Activated naive CD8-positive, alpha-beta T cell treated with anti-CD3 and anti-CD28 coated beads for 36 hours (primary cell): Measurements from ENCODE around the gene ADAMTS13. TPM values are rescaled to one million over a fixed set of nuclear protein-coding genes. Genes with fewer than 3 reads are reported as not detected.

Experiments used
- DNase-seq: peaks from one replicate; pipeline ENCODE4 v3.0.0; 2021
- H3K27ac Mint-ChIP-seq: one replicate; pipeline ENCODE4 v1.8.0; 2022; ENCODE audit warnings: mild to moderate bottlenecking, moderate library complexity, mixed read lengths
- H3K27me3 Mint-ChIP-seq: one replicate; pipeline ENCODE4 v1.8.0; 2022; ENCODE audit warnings: mild to moderate bottlenecking, mixed read lengths
- H3K36me3 Mint-ChIP-seq: one replicate; pipeline ENCODE4 v1.8.0; 2021; ENCODE audit warnings: mild to moderate bottlenecking, mixed read lengths
- H3K4me1 Mint-ChIP-seq: one replicate; pipeline ENCODE4 v1.8.0; 2021; ENCODE audit warnings: mixed read lengths
- H3K4me3 Mint-ChIP-seq: one replicate; pipeline ENCODE4 v1.8.0; 2022; ENCODE audit warnings: mild to moderate bottlenecking, moderate library complexity, mixed read lengths
- H3K9me3 Mint-ChIP-seq: one replicate; pipeline ENCODE4 v1.8.0; 2022; ENCODE audit warnings: mixed read lengths
- total RNA-seq, 2 experiments: library from RNA; stranded (reverse); gene quantifications; one replicate each; pipeline ENCODE4 v1.2.3, GENCODE V29; 2021

Gene ADAMTS13
- total RNA-seq, 2 experiments from 2014 or later, result 1.0 to 1.5 TPM

- no peak for DNase-seq
- Mint-ChIP-seq H3K4me3 (no peak overlapping the region), H3K27ac (no peak overlapping the region), H3K4me1 (no peaks in the 10 kb centered on the region), H3K36me3 (peaks cover 3% of the 10 kb centered on the region), H3K9me3 (peaks cover 18% of the 10 kb centered on the region), H3K27me3 (no peaks in the 10 kb centered on the region)
Observed at GRCh38 chr9:133499892-133500270, 77.7 kb downstream of the ADAMTS13 start.

- no peak overlapping the region for H3K4me3 Mint-ChIP-seq
- no peaks in the 10 kb centered on the region for H3K27me3 Mint-ChIP-seq
- DNase-seq, result no peak
- no peaks in the 10 kb centered on the region for H3K4me1 Mint-ChIP-seq
- peaks cover 18% of the 10 kb centered on the region for H3K9me3 Mint-ChIP-seq
- no peak overlapping the region for H3K27ac Mint-ChIP-seq
- peaks cover 3% of the 10 kb centered on the region for H3K36me3 Mint-ChIP-seq
Observed at GRCh38 chr9:133502112-133502511, 79.9 kb downstream of the ADAMTS13 start.

DNA sequence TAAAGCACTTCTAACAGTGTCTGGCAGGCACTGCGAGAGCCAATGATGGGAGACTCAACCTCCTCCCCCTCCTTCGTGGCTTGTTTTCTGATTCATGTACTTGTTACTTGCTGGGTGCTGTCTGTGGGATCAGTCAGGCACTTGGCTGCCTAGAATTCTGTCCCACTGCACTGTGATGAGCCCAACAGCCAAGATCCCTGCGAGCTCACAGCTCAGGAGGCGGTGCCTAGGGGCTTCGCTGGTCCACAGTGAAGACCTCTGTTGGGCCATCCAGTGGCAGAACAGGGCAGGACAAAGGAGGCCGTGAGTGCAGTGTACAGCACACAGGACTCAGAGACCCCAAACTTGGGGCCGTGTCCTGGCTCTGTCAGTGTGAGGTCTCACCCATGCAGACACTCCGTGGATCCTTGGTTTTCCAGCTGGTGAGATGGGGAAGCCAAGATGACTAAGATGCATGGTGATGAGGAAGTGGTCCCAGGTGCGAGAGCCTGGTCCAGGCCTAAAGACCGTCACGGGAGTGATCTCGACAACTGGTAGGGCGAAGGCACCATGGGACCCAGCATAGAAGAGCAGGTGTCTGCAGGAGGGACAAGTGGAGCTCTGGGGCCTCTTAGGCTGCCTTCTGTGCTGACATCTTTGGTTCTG, 83.1 kb downstream of the ADAMTS13 start:
- DNase-seq, result no peak
- peaks cover 11% of the 10 kb centered on the region for H3K4me1 Mint-ChIP-seq
- peaks cover 18% of the 10 kb centered on the region for H3K9me3 Mint-ChIP-seq
- no peaks in the 10 kb centered on the region for H3K27me3 Mint-ChIP-seq
- H3K36me3 Mint-ChIP-seq, result peaks cover 3% of the 10 kb centered on the region
- no peak overlapping the region for H3K4me3 Mint-ChIP-seq
- H3K27ac Mint-ChIP-seq, result no peak overlapping the region

GRCh38 chr9:133505901-133506652, 83.9 kb downstream of the ADAMTS13 start:
- Mint-ChIP-seq H3K9me3 (peaks cover 17% of the 10 kb centered on the region), H3K4me1 (peaks cover 11% of the 10 kb centered on the region), H3K27ac (no peak overlapping the region), H3K36me3 (peaks cover 3% of the 10 kb centered on the region), H3K4me3 (no peak overlapping the region), H3K27me3 (no peaks in the 10 kb centered on the region)
- no peak for DNase-seq

DNA sequence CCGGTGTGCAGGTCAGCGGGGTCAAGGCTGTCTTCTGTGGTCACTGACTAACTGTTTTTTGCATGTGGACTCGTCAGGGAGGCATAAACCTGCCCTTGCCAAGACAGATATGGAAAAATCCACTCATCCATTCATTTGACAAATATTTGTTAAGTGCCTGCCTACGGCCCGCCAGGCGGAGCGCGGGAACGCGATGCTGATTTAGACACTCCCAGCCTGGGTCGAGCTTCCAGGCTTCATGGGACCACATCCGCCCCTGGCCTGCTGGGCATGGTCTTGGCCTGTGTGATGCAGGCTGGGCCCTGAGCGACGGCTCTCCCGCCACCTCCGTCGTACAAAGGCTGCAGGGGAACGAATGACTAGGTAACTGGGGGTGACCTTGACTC, 84.5 kb downstream of the ADAMTS13 start:
- DNase-seq, result no peak
- peaks cover 11% of the 10 kb centered on the region for H3K4me1 Mint-ChIP-seq
- H3K36me3 Mint-ChIP-seq, result peaks cover 3% of the 10 kb centered on the region
- no peak overlapping the region for H3K27ac Mint-ChIP-seq
- peaks cover 11% of the 10 kb centered on the region for H3K9me3 Mint-ChIP-seq
- no peaks in the 10 kb centered on the region for H3K27me3 Mint-ChIP-seq
- no peak overlapping the region for H3K4me3 Mint-ChIP-seq

- H3K36me3 Mint-ChIP-seq, result peaks cover under 1% of the 10 kb centered on the region
- H3K4me1 Mint-ChIP-seq, result peaks cover 11% of the 10 kb centered on the region
- no peak overlapping the region for H3K27ac Mint-ChIP-seq
- no peak for DNase-seq
- H3K4me3 Mint-ChIP-seq, result no peak overlapping the region
- H3K9me3 Mint-ChIP-seq, result peaks cover 3% of the 10 kb centered on the region
- no peaks in the 10 kb centered on the region for H3K27me3 Mint-ChIP-seq
Observed at GRCh38 chr9:133507246-133507965, 85.2 kb downstream of the ADAMTS13 start.

- H3K4me3 Mint-ChIP-seq, result no peak overlapping the region
- no peaks in the 10 kb centered on the region for H3K9me3 Mint-ChIP-seq
- no peak for DNase-seq
- H3K36me3 Mint-ChIP-seq, result no peaks in the 10 kb centered on the region
- no peak overlapping the region for H3K27ac Mint-ChIP-seq
- H3K27me3 Mint-ChIP-seq, result no peaks in the 10 kb centered on the region
- H3K4me1 Mint-ChIP-seq, result peaks cover 11% of the 10 kb centered on the region
Observed at GRCh38 chr9:133508046-133508445, 85.9 kb downstream of the ADAMTS13 start.

Other genes with a start within 250 kb of the ADAMTS13 start
- not detected for gene OBP2B, start 213.1 kb upstream of the ADAMTS13 start, total RNA-seq
- not detected for gene ABO, start 147.2 kb upstream of the ADAMTS13 start, total RNA-seq
- gene SURF6, start 86.2 kb upstream of the ADAMTS13 start, total RNA-seq, result 10 to 100 TPM; 31.8 to 33.0 TPM
- 10 to 100 TPM; 42.3 to 45.2 TPM for gene MED22, start 74.2 kb upstream of the ADAMTS13 start, total RNA-seq
- 1,000 to 10,000 TPM; 3,142 to 3,195 TPM for gene RPL7A, start 74.1 kb upstream of the ADAMTS13 start, total RNA-seq
- 10 to 100 TPM; 25.4 to 26.6 TPM for gene SURF1, start 65.9 kb upstream of the ADAMTS13 start, total RNA-seq
- gene SURF2, start 65.8 kb upstream of the ADAMTS13 start, total RNA-seq, result 10 to 100 TPM; 30.7 to 32.2 TPM
- 100 to 1,000 TPM; 197 to 198 TPM for gene SURF4, start 46.3 kb upstream of the ADAMTS13 start, total RNA-seq
- under 1 TPM; 0.16 to 0.31 TPM for gene STKLD1, start 46.0 kb upstream of the ADAMTS13 start, total RNA-seq
- gene REXO4, start 4.4 kb upstream of the ADAMTS13 start, total RNA-seq, result 10 to 100 TPM; 45.3 to 47.7 TPM
- 1 to 10 TPM in 1 of 2 experiments, under 1 TPM in 1; 0.54 to 1.4 TPM for gene CACFD1, start 37.6 kb downstream of the ADAMTS13 start, total RNA-seq
- gene SLC2A6, start 56.7 kb downstream of the ADAMTS13 start, total RNA-seq, result 1 to 10 TPM; 8.9 to 9.3 TPM
- not detected for gene MYMK, start 102.6 kb downstream of the ADAMTS13 start, total RNA-seq
- under 1 TPM; 0.29 to 0.34 TPM for gene ADAMTSL2, start 112.3 kb downstream of the ADAMTS13 start, total RNA-seq
- not detected for gene FAM163B, start 187.0 kb downstream of the ADAMTS13 start, total RNA-seq
- gene DBH, start 214.0 kb downstream of the ADAMTS13 start, total RNA-seq, result not detected